HepG2 (cell line): Measurements from ENCODE around the gene DDX24. TPM values are rescaled to one million over a fixed set of nuclear protein-coding genes. Genes with fewer than 3 reads are reported as not detected.

ENCODE experiments used
- FOXJ3 ChIP-seq: sonication (generic); formaldehyde crosslinking; IDR thresholded peaks from 2 replicates; pipeline ENCODE4 v1.4.0; 2020; ENCODE audit warnings: missing genetic modification reagents, mild to moderate bottlenecking, borderline replicate concordance
- REPIN1 ChIP-seq: sonication (generic); formaldehyde crosslinking; IDR thresholded peaks from 2 replicates; pipeline ENCODE4 v1.8.0; 2022; ENCODE audit warnings: missing genetic modification reagents, low read depth, mild to moderate bottlenecking, borderline replicate concordance
- SP2 ChIP-seq: sonication (generic); formaldehyde crosslinking; IDR thresholded peaks from 2 replicates; pipeline ENCODE4 v1.5.1; 2020; ENCODE audit warnings: mild to moderate bottlenecking, missing genetic modification reagents
- SP4 ChIP-seq: sonication (generic); formaldehyde crosslinking; IDR thresholded peaks from 2 replicates; pipeline ENCODE4 v1.8.1; 2023; ENCODE audit warnings: mild to moderate bottlenecking, missing genetic modification reagents
- STAT6 ChIP-seq: sonication (generic); formaldehyde crosslinking; IDR thresholded peaks from 2 replicates; pipeline ENCODE4 v1.4.0; 2020; ENCODE audit warnings: missing genetic modification reagents, mild to moderate bottlenecking, borderline replicate concordance
- ZBTB40 ChIP-seq, 2 experiments: fragments of 450-650 bp in 1 of 2; sonication (generic) in 1 of 2; formaldehyde crosslinking in 1 of 2; IDR thresholded peaks; 2 replicates each; pipeline versions ENCODE4 v1.6.1 to v1.8.0; 2016 to 2022; ENCODE audit warnings: antibody characterized with exemption in 1 of 2, mild to moderate bottlenecking in 1 of 2, missing genetic modification reagents in 1 of 2
- ZFP91 ChIP-seq: sonication (generic); formaldehyde crosslinking; IDR thresholded peaks from 2 replicates; pipeline ENCODE4 v1.9.0; 2022; ENCODE audit warnings: missing genetic modification reagents, mild to moderate bottlenecking, borderline replicate concordance
- ZNF160 ChIP-seq: sonication (generic); formaldehyde crosslinking; IDR thresholded peaks from 2 replicates; pipeline ENCODE4 v1.8.0; 2022; ENCODE audit warnings: mild to moderate bottlenecking, inconsistent platforms, missing genetic modification reagents
- ZNF280B ChIP-seq: sonication (generic); formaldehyde crosslinking; IDR thresholded peaks from 2 replicates; pipeline ENCODE4 v1.5.0; 2020; ENCODE audit warnings: missing genetic modification reagents, mild to moderate bottlenecking, borderline replicate concordance
- ZNF552 ChIP-seq: sonication (generic); formaldehyde crosslinking; IDR thresholded peaks from 2 replicates; pipeline ENCODE4 v1.9.0; 2022; ENCODE audit warnings: missing genetic modification reagents, mild to moderate bottlenecking, borderline replicate concordance
- ZNF691 ChIP-seq: sonication (generic); formaldehyde crosslinking; IDR thresholded peaks from 2 replicates; pipeline ENCODE4 v1.4.0; 2020; ENCODE audit warnings: missing genetic modification reagents, low read depth, mild to moderate bottlenecking, borderline replicate concordance
- polyA plus RNA-seq, 8 experiments: library from polyadenylated mRNA; depleted of rRNA in 3 of 8; stranded (reverse) in 7 of 8; unstranded in 1 of 8; fragments of >200 nt; fragmentation: Illumina TruSeq in 4 of 8; extraction: Trizol in 4 of 8; gene quantifications; 2 replicates each; pipeline versions ENCODE4 v1.2.1 to v1.2.3, GENCODE V29; 2011 to 2016; ENCODE audit warnings: low read depth in 4 of 8, missing spikeins in 1 of 8, mixed read lengths in 1 of 8; ENCODE audit not compliant: insufficient read depth in 1 of 8
- total RNA-seq, 5 experiments: library from RNA; depleted of rRNA; stranded (reverse); fragments of >200 nt; fragmentation: Illumina TruSeq; extraction: Trizol; gene quantifications; 2 replicates each; pipeline ENCODE4 v1.2.3, GENCODE V29; 2016; ENCODE audit warnings: low read depth in 1 of 5

The DDX24 gene
- total and polyA plus RNA-seq, 2 of the 13 experiments (the other 11 are each of a cell fraction or from before 2014, with no cell fraction given) = 67.3 to 149 TPM

- TF ChIP-seq ZBTB40 (IDR thresholded peaks at IDR 0.05) (no peak), ZBTB40 (CRISPR knock-in tag; IDR thresholded peaks at IDR 0.05) (no peak), ZNF552 (no peak), REPIN1 (CRISPR knock-in tag) (no peak), ZNF280B (CRISPR knock-in tag) (no peak), ZFP91 (peak; percentile 100), ZNF160 (CRISPR knock-in tag) (no peak), ZNF691 (peak; percentile 80; the same call in 1 of the 2 replicates), SP4 (CRISPR knock-in tag) (peak; percentile 95), STAT6 (CRISPR knock-in tag) (no peak), FOXJ3 (no peak), SP2 (peak; percentile 99)
These were observed 54.7 kb downstream of the DDX24 start, which contains the start of gene OTUB2 (continued) for GRCh38 chr14:94026173-94026888.
